GM21515 (cell line): ENCODE results near the gene TNFRSF14.
A peak's percentile ranks its signal among the peaks of the same experiment; 100 is the strongest.

Experiments used
- ATAC-seq: cut with Tn5 transposase; IDR thresholded peaks from one replicate; pipeline ENCODE4 v1.9.1; 2021; ENCODE audit not compliant: unreplicated experiment

Gene TNFRSF14

GRCh38 chr1:2586154-2587070 is 30.2 kb downstream of the TNFRSF14 start, which contains the start of gene PRXL2B:
Gene PRXL2B, plus strand, starts transcription at chr1:2586777. Its CDS starts 109 bp downstream, at chr1:2586886.
- peak; percentile 61 for ATAC-seq

- no peak for ATAC-seq
Observed at GRCh38 chr1:2587071-2587859, 31.1 kb downstream of the TNFRSF14 start.

- ATAC-seq = no peak
Observed at GRCh38 chr1:2587860-2588571, 31.8 kb downstream of the TNFRSF14 start.

GRCh38 chr1:2588661-2589430 is 32.7 kb downstream of the TNFRSF14 start:
- no peak for ATAC-seq

- no peak for ATAC-seq
Observed at GRCh38 chr1:2589431-2590232, 33.5 kb downstream of the TNFRSF14 start.

- ATAC-seq = no peak
Observed at GRCh38 chr1:2590233-2591141, 34.3 kb downstream of the TNFRSF14 start.

- ATAC-seq = no peak
Observed at GRCh38 chr1:2591233-2591580, 35.0 kb downstream of the TNFRSF14 start.

- ATAC-seq = no peak
Observed at GRCh38 chr1:2591581-2592261, 35.5 kb downstream of the TNFRSF14 start.

GRCh38 chr1:2592672-2593071 is 36.5 kb downstream of the TNFRSF14 start:
- no peak for ATAC-seq

GRCh38 chr1:2593251-2593878 is 37.2 kb downstream of the TNFRSF14 start:
- no peak for ATAC-seq

GRCh38 chr1:2594001-2594640 is 38.0 kb downstream of the TNFRSF14 start:
- ATAC-seq = no peak

- no peak for ATAC-seq
Observed at GRCh38 chr1:2594641-2595131, 38.5 kb downstream of the TNFRSF14 start.

GRCh38 chr1:2595261-2595811 is 39.2 kb downstream of the TNFRSF14 start:
- ATAC-seq = no peak

GRCh38 chr1:2595812-2596529 is 39.8 kb downstream of the TNFRSF14 start:
- no peak for ATAC-seq

- no peak for ATAC-seq
Observed at GRCh38 chr1:2596530-2597333, 40.6 kb downstream of the TNFRSF14 start.
